OCI-M2 (cell line): ENCODE data around the gene PDXDC1.
"Not testable (repeated sequence)": the region's sequence is repeated elsewhere in the genome, so short reads cannot be mapped to it uniquely, and the experiment has no call there.

Source experiments
- DNase-seq: peaks from one replicate; lab custom pipeline; 2025; ENCODE audit not compliant: unreplicated experiment; lab: John Stamatoyannopoulos, UW

Gene PDXDC1

DNA sequence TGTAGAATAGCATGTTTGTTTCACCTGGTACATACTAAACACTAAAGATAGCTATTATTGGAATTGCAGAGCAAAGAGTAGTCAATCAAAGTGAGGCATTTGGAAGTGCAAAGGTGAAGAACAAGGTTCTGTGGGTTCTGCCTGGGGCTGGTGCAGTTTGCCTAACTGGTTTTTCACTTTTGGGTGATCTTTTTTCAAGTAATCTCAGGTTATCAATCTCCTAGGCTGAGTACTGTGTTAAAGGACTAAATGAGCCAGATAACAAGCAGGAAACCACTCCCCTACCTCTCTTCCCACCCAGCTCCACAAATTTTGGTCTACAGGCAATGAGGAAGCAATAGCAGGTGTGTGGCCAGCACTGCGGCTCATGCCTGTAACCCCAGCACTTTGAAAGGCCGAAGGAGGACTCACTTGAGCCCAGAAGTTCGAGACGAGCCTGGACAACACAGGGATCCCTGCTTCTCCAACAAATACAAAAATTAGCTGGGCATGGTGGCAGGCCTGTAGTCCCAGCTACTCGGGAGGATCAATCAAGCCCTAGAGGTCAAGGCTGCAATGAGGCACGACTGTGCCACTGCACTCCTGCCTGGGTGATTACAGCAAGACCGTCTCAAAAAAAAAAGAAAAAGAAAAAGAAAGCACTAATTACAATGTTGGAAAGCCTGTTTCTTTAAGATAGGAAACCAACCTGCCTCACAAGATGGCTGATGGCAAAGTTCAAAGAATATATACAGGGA lies 83.0 kb downstream of the PDXDC1 start:
- no peak for DNase-seq

DNA sequence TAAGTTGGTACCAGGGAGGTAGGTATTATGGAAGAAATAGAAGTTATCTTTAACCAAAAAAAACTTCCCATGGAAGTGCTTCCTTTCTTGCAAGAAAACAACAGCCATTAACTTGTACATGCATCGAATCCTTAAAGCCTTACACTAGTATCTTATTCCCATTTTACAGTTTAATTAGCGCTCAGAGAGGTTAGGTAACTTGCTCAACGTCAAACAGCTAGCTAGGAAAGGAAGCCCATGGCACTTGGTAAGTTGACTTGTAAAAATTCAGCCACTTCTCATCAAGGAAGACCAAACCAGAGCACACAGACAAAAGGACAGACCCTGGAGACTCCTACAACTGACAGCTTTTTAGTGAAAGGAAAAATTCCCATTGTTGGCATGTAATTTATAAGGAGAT lies 84.5 kb downstream of the PDXDC1 start:
- DNase-seq: no peak

DNA sequence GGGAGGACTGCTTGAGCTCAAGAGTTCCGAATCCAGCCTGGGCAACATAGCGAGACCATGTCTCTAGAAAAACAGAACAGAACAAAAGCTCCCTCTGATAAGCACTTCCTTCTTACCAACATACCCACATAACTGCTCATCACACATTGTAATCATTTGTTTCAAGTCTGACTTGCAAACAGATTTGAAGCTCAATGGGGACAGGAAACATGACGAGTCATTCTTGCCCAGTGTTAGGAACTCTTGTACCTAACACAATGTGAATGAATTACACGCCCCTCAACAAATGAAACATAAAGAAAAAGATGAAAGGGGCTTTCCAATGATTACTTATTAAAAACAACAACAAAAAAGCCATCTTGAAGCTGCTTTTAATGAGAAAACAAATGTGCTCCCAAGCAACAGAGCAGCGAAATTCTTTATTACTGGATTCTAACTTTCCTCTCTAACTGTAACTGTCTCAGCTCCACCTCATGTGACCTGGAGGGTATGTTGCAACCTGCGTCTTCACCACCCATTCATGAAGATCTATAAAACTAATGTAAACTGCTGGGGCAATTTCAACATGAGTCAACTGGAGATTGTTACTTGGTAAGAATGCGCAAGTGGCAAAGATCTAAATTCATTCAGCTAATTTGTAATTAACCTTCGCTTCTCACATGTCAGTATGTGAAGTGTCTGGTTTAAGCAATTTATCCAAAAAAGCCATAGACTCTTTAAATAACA lies 87.4 kb downstream of the PDXDC1 start:
- not testable (repeated sequence) for DNase-seq

DNA sequence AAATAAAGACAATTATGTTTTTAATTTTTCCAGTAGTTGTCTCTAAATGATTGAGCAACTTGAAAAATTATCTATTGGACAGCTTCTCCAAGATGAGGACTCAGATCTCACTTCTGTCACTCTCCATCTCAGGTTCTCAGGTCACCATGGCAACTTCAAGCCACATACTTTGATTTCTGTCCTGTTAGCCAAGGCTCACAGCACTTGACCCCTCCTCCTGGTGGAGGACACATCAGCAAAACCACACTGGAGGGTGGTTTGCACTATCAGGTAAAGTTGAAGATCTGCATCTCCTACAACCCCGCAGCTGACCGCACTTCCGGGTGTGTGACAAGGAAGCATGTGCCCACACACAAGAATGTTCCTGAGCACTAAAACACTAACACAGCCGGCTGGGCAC lies 91.1 kb downstream of the PDXDC1 start:
- not testable (repeated sequence) for DNase-seq

DNA sequence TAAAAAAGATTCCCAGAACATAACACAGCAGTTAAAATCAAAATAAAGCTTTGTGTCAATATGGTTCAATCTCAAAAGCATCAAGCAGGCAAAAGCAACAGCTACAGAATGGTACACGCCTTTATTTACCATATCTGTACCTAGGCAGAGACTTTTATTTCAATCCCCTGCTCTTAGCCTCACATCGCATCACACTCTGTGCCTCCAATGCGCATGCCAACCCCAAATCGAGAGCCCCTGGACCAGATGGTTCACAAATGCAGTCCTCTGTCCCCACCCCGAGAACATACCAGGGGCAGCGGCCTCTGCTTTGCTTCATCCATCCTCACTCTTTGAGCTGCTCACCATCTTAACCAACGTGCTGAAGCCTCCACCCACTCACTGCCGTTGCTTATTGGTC lies 91.9 kb downstream of the PDXDC1 start:
- DNase-seq: not testable (repeated sequence)

DNA sequence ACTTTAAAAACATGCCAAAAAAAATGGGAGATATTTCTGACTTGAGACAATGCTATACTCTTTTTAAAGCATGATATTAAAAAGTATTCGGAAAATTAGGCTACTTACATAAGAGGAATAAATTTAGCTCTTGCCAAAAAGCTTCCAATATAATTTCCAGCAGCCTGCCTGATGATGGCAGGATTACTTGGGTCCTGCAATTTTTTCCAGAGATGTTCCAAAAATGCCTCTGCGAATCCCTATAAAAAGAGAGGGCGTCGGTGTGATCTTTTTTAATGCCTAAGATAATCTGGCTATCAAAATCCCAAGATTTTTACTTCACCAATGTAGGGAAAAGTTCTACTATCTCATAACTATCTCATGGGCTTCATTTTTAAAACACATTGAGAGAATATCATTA lies 96.2 kb downstream of the PDXDC1 start:
- DNase-seq: not testable (repeated sequence)

DNA sequence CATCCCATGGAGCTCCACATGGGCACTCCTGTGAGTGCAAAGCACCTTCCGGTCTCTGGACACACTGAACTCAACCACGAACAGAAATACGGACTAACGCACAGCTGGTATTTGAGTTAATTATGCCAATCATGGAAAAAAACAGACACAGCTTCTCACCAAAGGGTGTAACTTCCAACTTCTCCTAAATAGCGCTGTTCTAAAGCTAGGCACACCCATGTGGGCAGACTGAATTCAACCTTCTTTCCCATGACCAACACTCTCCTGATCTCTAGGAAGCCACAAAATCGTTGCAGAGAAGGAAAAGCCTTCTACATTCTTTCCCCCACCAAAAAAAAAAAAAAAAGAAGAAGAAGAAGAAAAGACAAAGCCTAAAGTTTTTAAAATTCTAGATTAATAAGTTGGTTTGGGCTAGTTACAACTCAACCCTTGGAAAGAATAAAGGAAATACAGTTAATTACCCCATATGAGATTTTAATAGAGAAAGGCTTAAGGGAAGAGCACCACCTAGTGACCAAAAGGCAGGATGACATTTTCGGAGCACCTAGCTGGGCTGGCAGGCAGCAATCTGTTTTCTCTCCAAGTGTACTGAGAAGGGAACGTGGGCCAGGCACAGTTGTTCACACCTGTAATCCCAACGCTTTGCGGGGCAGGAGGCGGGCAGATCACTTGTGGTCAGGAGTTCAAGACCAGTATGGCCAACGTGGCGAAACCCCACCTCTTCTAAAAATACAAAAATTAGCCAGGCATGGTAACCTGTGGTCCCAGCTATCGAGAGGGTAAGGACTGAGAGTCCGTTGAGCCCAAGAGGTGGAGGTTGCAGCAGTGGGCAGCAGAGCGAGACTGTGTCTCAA lies 97.3 kb downstream of the PDXDC1 start:
- not testable (repeated sequence) for DNase-seq

DNA sequence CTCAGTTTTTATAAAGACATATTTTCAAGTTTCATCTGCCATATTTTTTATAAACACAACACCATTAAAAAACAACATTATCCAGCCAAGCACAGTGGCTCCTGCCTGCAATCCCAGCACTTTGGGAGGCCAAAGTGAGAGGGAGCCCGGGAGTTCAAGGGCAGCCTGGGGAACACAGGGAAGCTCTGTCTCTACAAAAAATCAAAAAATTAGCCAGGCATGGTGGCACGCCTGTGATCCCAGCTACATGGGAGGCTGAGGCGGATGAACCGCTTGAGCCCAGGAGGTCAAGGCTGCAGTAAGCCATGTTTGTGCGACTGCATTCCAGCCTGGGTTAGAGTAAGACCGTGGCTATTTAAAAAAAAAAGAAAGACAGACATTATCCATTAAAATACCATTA lies 98.3 kb downstream of the PDXDC1 start:
- no peak for DNase-seq

DNA sequence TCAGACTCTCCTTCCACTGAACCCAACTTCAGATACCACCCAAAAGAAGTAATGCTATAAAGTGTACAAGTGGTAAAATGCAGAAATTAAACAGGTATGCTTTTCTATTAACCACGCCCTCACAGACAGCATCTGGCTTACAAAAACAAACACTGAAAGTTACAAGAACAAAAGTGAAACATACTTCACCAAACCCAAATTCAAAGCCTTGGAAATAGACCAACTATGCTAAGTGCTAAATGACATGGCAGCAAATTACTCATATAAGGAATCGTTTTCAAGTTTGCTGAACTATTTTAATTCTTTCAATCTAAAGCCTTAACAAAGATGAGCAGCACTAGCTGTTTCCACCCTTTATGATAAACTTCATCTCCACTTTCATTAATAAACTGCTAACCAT lies 101.3 kb downstream of the PDXDC1 start:
- not testable (repeated sequence) for DNase-seq

DNA sequence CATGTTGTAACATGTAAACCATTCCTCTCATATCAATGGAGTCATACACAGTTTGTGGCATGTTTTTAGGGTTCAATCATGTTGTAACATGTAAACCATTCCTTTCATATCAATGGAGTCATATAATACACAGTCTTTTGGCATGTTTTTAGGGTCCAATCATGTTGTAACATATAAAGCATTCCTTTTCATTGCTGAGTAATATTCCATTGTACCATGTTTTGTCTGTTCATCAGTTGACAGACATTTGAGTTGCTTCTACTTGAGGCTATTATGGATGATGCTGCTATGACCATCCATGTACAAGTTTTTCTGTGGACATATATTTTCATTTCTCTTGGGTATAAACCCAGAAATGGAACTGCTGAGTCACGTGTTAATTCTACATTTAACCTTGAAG lies 106.1 kb downstream of the PDXDC1 start:
- DNase-seq: not testable (repeated sequence)

DNA sequence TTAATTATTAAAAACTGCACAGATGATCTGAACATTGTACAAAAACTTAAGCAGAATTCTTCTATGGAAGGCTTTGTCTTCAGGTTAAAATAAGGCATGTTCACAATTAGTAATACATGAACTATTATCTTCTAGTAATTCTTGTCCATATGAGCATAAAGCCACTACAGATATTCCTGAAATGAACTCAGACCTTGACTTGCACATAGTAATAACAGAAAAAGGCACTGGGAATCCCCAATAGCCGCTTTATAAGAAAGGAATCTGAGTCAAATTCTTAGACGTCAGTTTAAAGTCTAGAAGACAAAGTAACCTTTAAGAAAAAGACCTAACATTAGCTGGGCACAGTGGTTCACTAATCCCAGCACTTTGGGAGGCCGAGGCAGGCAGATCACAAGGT lies 108.0 kb downstream of the PDXDC1 start:
- DNase-seq: not testable (repeated sequence)

DNA sequence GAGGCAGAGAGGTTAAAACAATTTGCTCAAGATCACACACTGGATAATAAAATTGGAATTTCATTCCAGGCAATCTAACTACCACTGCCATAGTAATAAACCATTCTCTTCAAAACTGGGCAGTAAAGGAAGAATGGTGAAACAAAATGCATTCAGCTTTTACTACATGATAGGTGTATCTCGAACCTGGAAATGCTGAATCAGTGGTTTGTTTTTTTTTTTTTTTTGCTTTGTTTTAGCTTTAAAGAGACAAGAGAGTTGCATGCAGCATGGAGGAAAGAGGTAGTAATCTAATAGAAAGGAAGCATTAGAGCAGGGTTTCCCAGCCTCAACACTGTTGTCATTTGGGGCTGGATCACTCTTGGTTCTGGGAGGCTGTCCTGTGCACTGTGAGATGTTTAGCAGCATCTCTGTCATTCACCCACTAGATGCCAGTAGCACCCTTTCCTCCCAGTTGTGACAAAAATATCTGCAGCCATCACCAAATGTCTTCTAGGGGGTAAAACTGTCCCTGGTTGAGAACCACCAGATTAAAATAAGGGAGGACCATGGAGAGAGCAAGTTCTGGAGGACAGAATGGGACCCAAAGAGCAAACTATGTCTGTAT lies 115.9 kb downstream of the PDXDC1 start:
- DNase-seq: not testable (repeated sequence)

DNA sequence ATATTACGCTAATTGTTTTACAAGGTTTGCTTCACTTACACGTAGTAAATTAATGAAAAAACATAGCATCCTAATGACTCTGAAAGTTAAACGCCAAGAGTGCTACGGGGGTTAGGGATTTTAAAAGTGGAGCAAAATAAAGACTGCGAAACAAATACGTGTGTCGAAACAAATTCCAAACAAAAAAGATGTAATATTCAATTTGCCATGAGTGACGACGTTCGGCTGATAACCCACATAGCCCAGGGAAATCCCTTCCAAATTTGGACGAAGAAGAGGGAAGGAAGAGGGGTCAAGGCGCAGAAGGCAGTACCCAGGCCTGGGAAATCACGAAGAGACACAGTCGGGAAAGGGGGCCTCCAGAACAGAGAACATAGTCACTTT lies 118.7 kb downstream of the PDXDC1 start:
- not testable (repeated sequence) for DNase-seq

DNA sequence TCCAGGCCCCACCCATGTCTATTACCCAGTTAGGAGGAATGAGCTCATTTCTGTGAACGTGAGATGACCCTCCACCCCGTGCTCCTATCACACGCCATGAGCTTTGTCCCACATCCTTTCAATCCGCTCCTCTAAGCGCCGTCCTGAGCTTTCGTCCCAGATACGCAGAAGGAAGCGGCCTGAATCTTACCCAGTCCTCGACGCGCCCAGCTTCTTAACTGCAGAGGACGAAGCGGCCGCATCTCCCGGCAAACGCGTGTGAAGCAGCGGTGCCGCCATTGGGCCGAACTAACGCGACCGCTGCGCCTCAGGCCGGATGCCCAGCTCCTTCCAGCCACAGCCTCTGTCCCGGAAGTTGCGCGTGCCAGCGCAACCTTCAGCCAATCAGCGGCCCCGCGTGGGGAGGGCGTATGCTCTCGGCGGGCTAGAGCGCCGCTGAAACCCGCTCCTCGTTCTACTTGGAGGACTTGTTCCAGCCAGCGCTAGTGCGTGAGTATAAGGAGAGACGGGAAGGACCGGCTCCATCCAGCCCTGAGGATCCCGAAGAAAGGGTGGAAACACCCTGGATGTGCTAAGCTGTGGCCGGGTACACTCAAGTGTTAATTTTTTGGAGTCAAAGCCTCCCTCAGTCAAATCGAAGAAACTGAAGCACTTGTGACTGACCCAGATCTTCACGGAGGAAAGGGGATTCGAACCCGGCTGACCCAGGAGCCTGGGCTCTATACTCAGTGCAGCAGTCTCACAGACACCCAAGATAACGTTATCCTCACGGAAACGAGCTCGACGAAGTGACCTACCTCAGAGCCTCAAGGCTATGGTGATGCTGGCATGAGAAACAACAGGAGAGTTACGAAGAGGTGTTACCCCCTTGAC lies 119.4 kb downstream of the PDXDC1 start, which contains the start of gene RRN3:
Gene RRN3, minus strand, starts transcription at position 318 of the 873 bp plus-strand sequence. Its CDS starts 39 bp downstream, at position 279.
- DNase-seq: peak; percentile 15

DNA sequence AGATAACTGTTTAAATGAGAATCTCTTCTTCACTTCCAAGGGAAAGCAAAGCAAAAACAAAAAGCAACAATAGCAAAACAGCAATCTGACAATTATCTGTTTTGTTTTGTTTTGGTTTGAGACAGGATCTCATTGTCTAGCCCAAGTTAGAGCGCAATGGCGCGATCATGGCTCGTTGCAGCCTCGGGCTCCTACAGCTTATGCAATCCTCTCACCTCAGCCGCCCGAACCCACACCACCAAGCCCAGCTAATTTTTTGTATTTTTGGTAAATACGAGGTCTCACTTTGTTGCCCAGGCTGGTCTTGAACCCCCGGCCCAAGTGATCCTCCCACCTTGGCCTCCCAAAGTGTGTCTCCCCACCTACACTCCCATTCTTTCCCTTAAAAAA lies 121.8 kb downstream of the PDXDC1 start:
- DNase-seq: not testable (repeated sequence)

DNA sequence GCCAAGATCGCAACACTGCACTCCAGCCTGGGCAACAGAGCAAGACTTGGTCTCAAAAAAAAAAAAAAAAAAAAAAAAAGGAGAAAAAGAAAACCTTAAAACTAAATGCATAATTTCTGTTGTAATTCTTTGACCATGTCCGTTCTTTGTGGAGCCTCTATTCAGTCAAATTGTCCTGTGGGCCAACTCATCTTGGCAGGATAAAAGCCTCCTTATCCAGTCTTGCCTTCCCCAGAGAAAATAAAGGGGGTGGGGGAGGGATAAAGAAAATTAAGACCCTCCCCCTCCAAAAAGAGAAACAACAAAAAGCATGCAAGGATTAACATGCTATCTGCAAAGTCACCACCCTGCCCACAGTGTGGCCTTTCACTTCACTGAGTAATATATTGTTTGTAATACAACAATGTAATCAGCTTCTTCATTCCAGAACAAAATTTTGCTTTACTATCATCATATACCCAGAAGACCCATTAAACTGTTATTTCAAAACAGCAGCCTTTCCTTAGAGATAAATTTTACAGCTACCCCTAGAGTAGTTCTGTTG lies 124.6 kb downstream of the PDXDC1 start:
- not testable (repeated sequence) for DNase-seq

DNA sequence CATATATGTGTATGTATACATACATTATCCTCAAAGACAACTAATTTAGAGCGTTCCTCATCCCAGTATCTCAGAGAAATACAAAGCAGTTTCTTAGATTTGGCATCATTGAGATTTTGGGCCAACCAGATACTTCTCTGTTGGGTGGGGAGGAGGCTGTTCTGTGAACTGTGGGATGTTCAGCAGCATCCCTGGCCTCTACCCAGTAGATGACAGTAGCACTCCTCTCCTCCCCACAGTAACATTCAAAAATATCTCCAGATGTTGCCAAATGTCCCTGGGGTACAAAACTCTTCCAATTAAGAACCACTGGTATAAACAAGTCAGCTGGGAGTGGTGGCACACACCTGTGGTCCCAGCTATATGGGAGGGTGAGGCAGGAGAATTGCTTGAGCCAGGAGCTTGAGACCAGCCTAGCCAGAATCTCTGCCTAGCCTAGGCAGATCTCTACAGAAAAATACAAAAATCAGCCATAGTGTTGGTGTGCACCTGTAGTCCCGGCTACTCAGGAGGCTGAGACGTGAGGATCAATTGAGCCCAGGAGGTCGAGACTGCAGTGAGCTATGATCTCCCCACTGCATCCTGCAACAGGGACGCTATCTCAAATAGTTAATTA lies 125.7 kb downstream of the PDXDC1 start:
- DNase-seq: not testable (repeated sequence)

DNA sequence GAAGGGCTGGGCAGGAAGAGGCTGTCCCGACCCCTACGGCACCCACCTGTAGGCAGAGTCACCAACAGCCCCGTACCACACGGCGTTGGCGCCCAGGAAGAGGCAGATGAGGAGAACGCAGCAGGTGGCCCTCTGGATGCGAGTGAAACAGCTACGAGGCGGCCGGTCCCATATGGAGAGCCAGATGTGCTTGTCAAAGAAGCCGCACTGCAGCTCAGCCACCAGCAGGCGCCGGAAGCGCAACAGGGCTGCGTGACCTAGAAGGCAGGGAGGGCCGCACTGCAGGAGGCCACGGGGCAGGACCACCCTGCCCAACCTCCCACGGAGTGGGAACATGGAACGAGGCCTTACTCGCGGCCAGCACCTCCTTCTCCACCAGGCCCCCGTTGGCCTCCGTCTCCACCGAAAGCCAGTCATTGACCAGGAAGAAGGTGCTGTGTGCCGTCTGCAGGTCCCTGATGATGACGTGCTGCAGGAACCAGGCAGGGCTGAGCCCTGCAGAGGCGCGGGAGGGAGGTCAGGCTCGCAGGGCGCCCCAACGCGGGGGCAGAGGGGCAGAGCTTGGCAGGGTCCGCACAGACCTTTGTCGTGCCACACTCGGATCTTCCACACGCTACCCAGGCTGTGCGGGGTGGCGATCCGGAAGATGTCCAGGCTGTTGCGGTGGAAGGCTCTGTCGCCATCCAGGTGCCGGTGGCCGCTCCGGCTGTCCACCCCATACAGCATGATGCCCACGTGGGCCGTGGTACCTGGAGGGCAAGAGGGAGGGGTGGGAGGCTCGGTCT lies 153.0 kb downstream of the PDXDC1 start:
- DNase-seq: not testable (repeated sequence)
